ENCODE measurements around the gene DRD3. TPM values are rescaled to one million over a fixed set of nuclear protein-coding genes. Genes with fewer than 3 reads are reported as not detected.
A peak's percentile ranks its signal among the peaks of the same experiment; 100 is the strongest.

DRD3 gene
- total RNA-seq, 1 donor from 2014 or later = not detected

GRCh38 chr3:114216186-114216970, 37.5 kb upstream of the DRD3 start:
- Mint-ChIP-seq H3K4me1 (ENCODE audit: unreplicated experiment) (peaks cover 5% of the 10 kb centered on the region), H3K9me3 (no peaks in the 10 kb centered on the region), H3K27me3 (peaks cover 9% of the 10 kb centered on the region)

GRCh38 chr3:114214542-114215341, 35.9 kb upstream of the DRD3 start:
- peaks cover 9% of the 10 kb centered on the region for H3K27me3 Mint-ChIP-seq

More at GRCh38 chr3:114216186-114216970, 37.5 kb upstream of the DRD3 start:
- no peak for TF ChIP-seq CTCF (conservative IDR thresholded peaks at IDR 0.05)
- no peak for DNase-seq (ENCODE audit: extremely low spot score, unreplicated experiment)
- no peak overlapping the region for H3K27ac Mint-ChIP-seq
- H3K4me3 Mint-ChIP-seq = no peak overlapping the region
- H3K36me3 Mint-ChIP-seq = no peaks in the 10 kb centered on the region

GRCh38 chr3:114213627-114214541, 35.0 kb upstream of the DRD3 start:
- H3K9me3 Mint-ChIP-seq = no peaks in the 10 kb centered on the region
- H3K4me1 Mint-ChIP-seq (ENCODE audit: unreplicated experiment) = no peaks in the 10 kb centered on the region
- H3K27ac Mint-ChIP-seq = no peak overlapping the region
- peaks cover 9% of the 10 kb centered on the region for H3K27me3 Mint-ChIP-seq
- no peaks in the 10 kb centered on the region for H3K36me3 Mint-ChIP-seq
- no peak for DNase-seq (ENCODE audit: extremely low spot score, unreplicated experiment)
- peak; percentile 31 for TF ChIP-seq CTCF (conservative IDR thresholded peaks at IDR 0.05)
- no peak overlapping the region for H3K4me3 Mint-ChIP-seq

More at GRCh38 chr3:114214542-114215341, 35.9 kb upstream of the DRD3 start:
- H3K9me3 Mint-ChIP-seq = no peaks in the 10 kb centered on the region
- H3K4me1 Mint-ChIP-seq (ENCODE audit: unreplicated experiment) = peaks cover 4% of the 10 kb centered on the region
- no peak for TF ChIP-seq CTCF (conservative IDR thresholded peaks at IDR 0.05)
- no peaks in the 10 kb centered on the region for H3K36me3 Mint-ChIP-seq
- no peak for DNase-seq (ENCODE audit: extremely low spot score, unreplicated experiment)
- H3K4me3 Mint-ChIP-seq = no peak overlapping the region
- H3K27ac Mint-ChIP-seq = no peak overlapping the region

- no peak for TF ChIP-seq CTCF (conservative IDR thresholded peaks at IDR 0.05)
- Mint-ChIP-seq H3K27me3 (peaks cover 13% of the 10 kb centered on the region), H3K4me3 (no peak overlapping the region), H3K27ac (no peak overlapping the region), H3K36me3 (no peaks in the 10 kb centered on the region), H3K4me1 (ENCODE audit: unreplicated experiment) (no peaks in the 10 kb centered on the region), H3K9me3 (no peaks in the 10 kb centered on the region)
- DNase-seq (ENCODE audit: extremely low spot score, unreplicated experiment) = no peak
These were observed 34.4 kb upstream of the DRD3 start for GRCh38 chr3:114213292-114213626.

GRCh38 chr3:114212646-114213045, 33.8 kb upstream of the DRD3 start:
- Mint-ChIP-seq H3K4me3 (no peak overlapping the region), H3K27ac (no peak overlapping the region)

More at GRCh38 chr3:114212646-114213045, 33.8 kb upstream of the DRD3 start:
- no peak for DNase-seq (ENCODE audit: extremely low spot score, unreplicated experiment)
- peaks cover 13% of the 10 kb centered on the region for H3K27me3 Mint-ChIP-seq
- no peaks in the 10 kb centered on the region for H3K9me3 Mint-ChIP-seq
- no peak for TF ChIP-seq CTCF (conservative IDR thresholded peaks at IDR 0.05)
- no peaks in the 10 kb centered on the region for H3K36me3 Mint-ChIP-seq
- no peaks in the 10 kb centered on the region for H3K4me1 Mint-ChIP-seq (ENCODE audit: unreplicated experiment)
